Aorta (tissue), 5 donors: ENCODE results near the gene TFAP2E. TPM values are rescaled to one million over a fixed set of nuclear protein-coding genes. Genes with fewer than 3 reads are reported as not detected.
A peak's percentile ranks its signal among the peaks of the same experiment; 100 is the strongest.
"Not testable (repeated sequence)": the region's sequence is repeated elsewhere in the genome, so short reads cannot be mapped to it uniquely, and the experiment has no call there.

Source experiments
- ATAC-seq: fragments of 200-7000 bp; cut with Tn5 transposase; one replicate; pipeline ENCODE4 v1.9.1; 2022; ENCODE audit warnings: moderate library complexity; ENCODE audit not compliant: low FRiP score
- DNase-seq, 2 donors: peaks; one replicate each; pipeline ENCODE4 v3.0.0-alpha.2; 2020
- H3K27ac ChIP-seq, 2 donors: one replicate each; pipeline ENCODE4 v1.5.1; 2013; ENCODE audit warnings: low read length in 2 of 2, mild to moderate bottlenecking in 2 of 2, moderate library complexity in 2 of 2, control low read depth in 1 of 2, inconsistent platforms in 1 of 2, low read depth in 1 of 2
- H3K27me3 ChIP-seq, 2 donors: one replicate each; pipeline ENCODE4 v1.6.1; 2013; ENCODE audit warnings: control low read depth in 1 of 2, low read length in 1 of 2, mild to moderate bottlenecking in 1 of 2, moderate library complexity in 1 of 2; ENCODE audit not compliant: insufficient read depth in 2 of 2, control insufficient read depth in 1 of 2
- H3K36me3 ChIP-seq, 2 donors: one replicate each; pipeline ENCODE4 v1.6.1; 2013; ENCODE audit warnings: control low read depth in 1 of 2, low read length in 1 of 2, mild to moderate bottlenecking in 1 of 2; ENCODE audit not compliant: insufficient read depth in 2 of 2, control insufficient read depth in 1 of 2
- H3K4me1 ChIP-seq, 2 donors: one replicate each; pipeline ENCODE4 v1.6.1; 2013; ENCODE audit warnings: low read length in 2 of 2, control low read depth in 1 of 2, mild to moderate bottlenecking in 1 of 2, moderate library complexity in 1 of 2; ENCODE audit not compliant: insufficient read depth in 2 of 2, control insufficient read depth in 1 of 2
- H3K4me3 ChIP-seq, 2 donors: one replicate each; pipeline ENCODE4 v1.5.1; 2013; ENCODE audit warnings: low read length in 2 of 2, control low read depth in 1 of 2, mild to moderate bottlenecking in 1 of 2
- H3K9me3 ChIP-seq: one replicate; pipeline ENCODE4 v1.6.1; 2013; ENCODE audit warnings: mild to moderate bottlenecking, low read length; ENCODE audit not compliant: control insufficient read depth
- WGBS, 2 donors: extraction: QIAGEN DNeasy Blood & Tissue Kit; methylation state at CpG; one replicate each; pipeline ENCODE4 v1.1.7; 2013; 5-methylcytosine and 5-hydroxymethylcytosine counted together
- intact Hi-C, 2 donors: fragments of 100-400 bp; cut with DNase I; formaldehyde crosslinking; loops; one replicate each; pipeline versions ENCODE4 v1.14.2 to v1.15.0; 2022
- polyA plus RNA-seq, 2 donors: library from polyadenylated mRNA; stranded (reverse); fragments of 200-250 nt; gene quantifications; one replicate each; pipeline ENCODE4 v1.2.3, GENCODE V29; 2013
- total RNA-seq, 2 donors: library from RNA; stranded (reverse); fragmentation: NEBNext Ultra II Directional; extraction: Animal tissue kit (Norgen Biotek cat#: 25700); gene quantifications; one replicate each; pipeline ENCODE4 v1.2.1, GENCODE V29; 2021
- donor health status: healthy with polysubstance abuse.
- donor health status: Bipolar disorder and iron deficiency.
- donor health status: DM: no; HTN: no; CAD: no.
- donor health status: DM: no; HTN: no; CAD: no.
- donor health status: DM: yes; HTN: yes; CAD: no.

Gene TFAP2E
- total and polyA plus RNA-seq, 4 donors = 0.71 to 1.1 (median 1.0) TPM; not detected in 1

DNA sequence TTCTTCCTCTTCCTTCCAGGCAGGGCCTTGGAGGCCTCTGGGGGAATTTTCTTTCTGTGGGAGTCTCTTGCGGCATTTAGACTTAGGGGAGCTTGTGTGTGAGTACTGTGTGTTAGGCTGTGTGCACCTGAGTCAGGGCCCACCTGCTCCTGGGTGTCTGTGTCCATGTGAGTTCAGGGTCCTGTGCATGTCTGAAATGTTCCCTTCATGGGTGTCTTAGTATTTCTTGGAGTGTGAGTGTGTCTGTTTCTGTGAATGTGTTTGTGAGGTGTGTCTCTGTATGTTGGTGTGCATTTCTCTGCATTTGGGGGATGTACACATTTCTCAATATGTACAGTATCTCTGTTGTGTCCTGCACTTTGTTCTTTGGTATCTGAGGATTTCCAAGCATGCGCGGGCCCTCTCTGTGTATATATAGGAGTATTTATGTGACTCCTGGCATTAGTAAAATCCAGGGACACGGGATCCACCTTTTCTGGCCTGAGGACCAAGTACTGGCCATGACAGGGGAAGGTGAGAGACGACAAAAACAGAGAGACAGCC is 2.4 kb downstream of the TFAP2E start:
- Histone ChIP-seq H3K27ac (no peak overlapping the region), H3K4me3 (no peak overlapping the region), H3K9me3 (no peaks in the 10 kb centered on the region), H3K27me3 (no peaks in the 10 kb centered on the region), H3K36me3 (no peaks in the 10 kb centered on the region), H3K4me1 (no peaks in the 10 kb centered on the region)
- ATAC-seq (no peak), DNase-seq (no peak)
- intact Hi-C loops = no loop called here
- WGBS, 2 donors = 96% methylated on average over 5 of the region's 5 CpGs

DNA sequence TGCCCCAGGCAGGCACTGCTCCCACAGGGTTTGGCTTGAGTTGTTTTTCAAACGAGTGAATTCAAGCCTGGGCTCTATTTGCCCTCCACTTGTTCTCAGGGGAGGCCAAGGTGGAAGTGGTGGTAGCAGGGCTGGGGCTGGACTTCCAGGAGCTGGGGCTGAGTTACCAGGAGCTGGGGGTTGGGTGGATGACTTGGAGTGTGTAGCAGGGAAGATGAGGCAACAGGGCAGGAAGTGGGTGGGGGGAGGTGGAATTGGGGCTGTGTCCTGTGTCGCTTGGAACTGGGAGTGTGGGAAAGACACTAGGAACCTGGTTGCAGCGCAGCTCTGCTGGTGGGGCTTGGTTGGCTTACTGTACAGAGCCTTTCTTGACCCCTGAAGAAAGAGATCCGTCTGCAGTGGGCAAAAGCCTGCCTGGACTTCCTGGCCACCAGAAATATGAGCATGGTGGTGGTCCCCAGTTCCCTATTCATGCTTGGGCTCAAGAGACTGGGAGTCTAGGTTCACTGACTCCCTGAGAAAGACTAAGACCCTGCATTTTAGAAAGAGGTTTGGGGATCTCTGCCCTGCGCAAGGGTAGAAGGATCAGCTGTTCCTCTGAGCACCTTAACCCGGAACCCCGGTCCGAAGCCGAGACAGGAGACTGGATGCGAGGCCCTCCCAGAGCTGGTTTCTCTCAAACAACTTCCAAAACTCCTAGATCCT is 3.1 kb downstream of the TFAP2E start:
- intact Hi-C loops = no loop called here
- no peaks in the 10 kb centered on the region for H3K27me3 ChIP-seq

DNA sequence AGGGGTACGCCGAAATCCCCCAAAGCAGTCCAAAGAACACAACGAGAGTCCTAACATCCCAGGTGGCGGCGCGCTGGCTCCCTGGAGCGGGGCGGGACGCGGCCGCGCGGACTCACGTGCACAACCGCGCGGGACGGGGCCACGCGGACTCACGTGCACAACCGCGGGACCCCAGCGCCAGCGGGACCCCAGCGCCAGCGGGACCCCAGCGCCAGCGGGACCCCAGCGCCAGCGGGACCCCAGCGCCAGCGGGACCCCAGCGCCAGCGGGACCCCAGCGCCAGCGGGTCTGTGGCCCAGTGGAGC is 3.6 kb downstream of the TFAP2E start:
- ATAC-seq, H3K4me1 ChIP-seq, H3K27ac ChIP-seq, H3K27me3 ChIP-seq, H3K36me3 ChIP-seq, H3K9me3 ChIP-seq, intact Hi-C loops, H3K4me3 ChIP-seq, DNase-seq: not testable (repeated sequence)
- 14 to 22% methylated on average over 35 to 37 of the region's 37 CpGs for WGBS, 2 donors

More for the DNA sequence above, 3.1 kb downstream of the TFAP2E start:
- Histone ChIP-seq H3K9me3 (no peaks in the 10 kb centered on the region), H3K4me1 (no peaks in the 10 kb centered on the region), H3K4me3 (no peak overlapping the region), H3K27ac (no peak overlapping the region), H3K36me3 (no peaks in the 10 kb centered on the region)
- ATAC-seq = no peak
- DNase-seq = peak in 1 of 2 donors; percentile 55
- WGBS, 2 donors = 81 to 82% methylated on average over 10 of the region's 10 CpGs

DNA sequence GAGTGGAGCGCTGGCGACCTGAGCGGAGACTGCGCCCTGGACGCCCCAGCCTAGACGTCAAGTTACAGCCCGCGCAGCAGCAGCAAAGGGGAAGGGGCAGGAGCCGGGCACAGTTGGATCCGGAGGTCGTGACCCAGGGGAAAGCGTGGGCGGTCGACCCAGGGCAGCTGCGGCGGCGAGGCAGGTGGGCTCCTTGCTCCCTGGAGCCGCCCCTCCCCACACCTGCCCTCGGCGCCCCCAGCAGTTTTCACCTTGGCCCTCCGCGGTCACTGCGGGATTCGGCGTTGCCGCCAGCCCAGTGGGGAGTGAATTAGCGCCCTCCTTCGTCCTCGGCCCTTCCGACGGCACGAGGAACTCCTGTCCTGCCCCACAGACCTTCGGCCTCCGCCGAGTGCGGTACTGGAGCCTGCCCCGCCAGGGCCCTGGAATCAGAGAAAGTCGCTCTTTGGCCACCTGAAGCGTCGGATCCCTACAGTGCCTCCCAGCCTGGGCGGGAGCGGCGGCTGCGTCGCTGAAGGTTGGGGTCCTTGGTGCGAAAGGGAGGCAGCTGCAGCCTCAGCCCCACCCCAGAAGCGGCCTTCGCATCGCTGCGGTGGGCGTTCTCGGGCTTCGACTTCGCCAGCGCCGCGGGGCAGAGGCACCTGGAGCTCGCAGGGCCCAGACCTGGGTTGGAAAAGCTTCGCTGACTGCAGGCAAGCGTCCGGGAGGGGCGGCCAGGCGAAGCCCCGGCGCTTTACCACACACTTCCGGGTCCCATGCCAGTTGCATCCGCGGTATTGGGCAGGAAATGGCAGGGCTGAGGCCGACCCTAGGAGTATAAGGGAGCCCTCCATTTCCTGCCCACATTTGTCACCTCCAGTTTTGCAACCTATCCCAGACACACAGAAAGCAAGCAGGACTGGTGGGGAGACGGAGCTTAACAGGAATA is 4.2 kb downstream of the TFAP2E start:
- no peaks in the 10 kb centered on the region for H3K9me3 ChIP-seq
- WGBS, 2 donors = 7 to 8% methylated on average over 70 of the region's 70 CpGs
- intact Hi-C loops = no loop called here
- no peak overlapping the region for H3K27ac ChIP-seq
- peak; percentile 80 for DNase-seq
- peak; percentile 64 for ATAC-seq
- H3K4me1 ChIP-seq = no peaks in the 10 kb centered on the region
- H3K4me3 ChIP-seq = peak overlapping the region; percentile 3 to 35
- no peaks in the 10 kb centered on the region for H3K27me3 ChIP-seq
- no peaks in the 10 kb centered on the region for H3K36me3 ChIP-seq

DNA sequence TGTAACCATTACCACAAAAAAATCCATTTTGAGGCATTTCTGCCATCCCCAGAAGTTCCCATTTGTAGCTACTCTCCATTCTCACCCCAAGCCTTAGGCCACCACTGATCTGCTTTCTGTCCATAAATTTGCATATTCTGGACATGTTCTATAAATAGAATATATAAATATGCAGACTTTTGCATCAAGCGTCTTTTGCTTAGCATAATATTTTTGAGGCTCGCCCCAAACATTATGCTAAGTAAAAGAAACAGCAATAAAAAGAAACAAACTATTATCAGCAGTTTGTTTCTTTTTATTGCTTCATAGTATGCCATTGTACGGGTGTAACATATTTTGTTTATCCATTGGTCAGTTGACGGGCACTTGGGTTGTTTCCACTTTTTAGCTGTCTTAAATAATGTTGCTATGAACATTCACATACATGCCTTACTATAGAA is 7.9 kb downstream of the TFAP2E start:
- 66 to 70% methylated on average over 4 of the region's 4 CpGs for WGBS, 2 donors
- H3K9me3 ChIP-seq = no peaks in the 10 kb centered on the region
- H3K27me3 ChIP-seq = no peaks in the 10 kb centered on the region
- no peak overlapping the region for H3K4me3 ChIP-seq
- intact Hi-C loops = no loop called here
- ATAC-seq (no peak), DNase-seq (no peak)
- H3K36me3 ChIP-seq = no peaks in the 10 kb centered on the region
- no peak overlapping the region for H3K27ac ChIP-seq
- no peaks in the 10 kb centered on the region for H3K4me1 ChIP-seq

DNA sequence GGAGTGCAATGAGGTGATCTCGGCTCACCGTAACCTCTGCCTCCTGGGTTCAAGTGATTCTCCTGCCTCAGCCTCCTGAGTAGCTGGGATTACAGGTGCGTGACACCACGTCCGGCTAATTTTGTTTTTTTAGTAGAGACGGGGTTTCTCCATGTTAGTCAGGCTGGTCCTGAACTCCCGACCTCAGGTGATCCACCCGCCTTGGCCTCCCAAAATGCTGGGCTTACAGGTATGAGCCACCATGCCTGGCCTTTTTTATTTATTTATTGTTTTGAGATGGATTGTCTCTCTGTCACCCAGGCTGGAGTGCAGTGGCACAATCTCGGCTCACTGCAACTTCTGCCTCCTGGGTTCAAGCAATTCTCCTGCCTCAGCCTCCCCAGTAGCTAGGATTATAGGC is 8.5 kb downstream of the TFAP2E start:
- H3K4me1 ChIP-seq, H3K27me3 ChIP-seq, H3K4me3 ChIP-seq, intact Hi-C loops, H3K36me3 ChIP-seq, H3K27ac ChIP-seq, H3K9me3 ChIP-seq, ATAC-seq: not testable (repeated sequence)
- WGBS, 2 donors = 95 to 96% methylated on average over 9 of the region's 9 CpGs
- DNase-seq = peak in 1 of 2 donors; percentile 19

DNA sequence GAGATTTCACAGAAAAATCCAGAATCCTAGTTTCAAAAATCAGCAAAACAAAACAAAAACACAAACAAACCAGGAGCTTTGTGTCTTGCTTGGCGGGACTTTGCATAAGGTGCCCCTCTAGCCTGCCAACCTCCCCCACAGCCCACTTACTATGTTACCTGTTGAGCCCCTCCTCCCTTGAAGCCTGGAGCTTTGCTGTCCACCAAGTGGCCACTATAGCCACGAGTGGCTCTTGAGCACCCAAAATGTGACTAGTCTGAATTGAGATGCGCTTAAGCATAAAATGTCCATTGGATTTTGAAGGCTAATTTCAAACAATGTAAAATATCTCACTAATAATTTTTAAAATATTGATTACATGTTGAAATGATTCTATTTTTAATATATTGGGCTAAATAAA is 12.2 kb downstream of the TFAP2E start:
- H3K27ac ChIP-seq = no peak overlapping the region
- no peaks in the 10 kb centered on the region for H3K36me3 ChIP-seq
- 91 to 95% methylated on average over 3 of the region's 3 CpGs for WGBS, 2 donors
- no peaks in the 10 kb centered on the region for H3K27me3 ChIP-seq
- no peaks in the 10 kb centered on the region for H3K9me3 ChIP-seq
- no peak overlapping the region for H3K4me3 ChIP-seq
- ATAC-seq = no peak
- intact Hi-C loops = no loop called here
- DNase-seq = no peak
- H3K4me1 ChIP-seq = no peaks in the 10 kb centered on the region

DNA sequence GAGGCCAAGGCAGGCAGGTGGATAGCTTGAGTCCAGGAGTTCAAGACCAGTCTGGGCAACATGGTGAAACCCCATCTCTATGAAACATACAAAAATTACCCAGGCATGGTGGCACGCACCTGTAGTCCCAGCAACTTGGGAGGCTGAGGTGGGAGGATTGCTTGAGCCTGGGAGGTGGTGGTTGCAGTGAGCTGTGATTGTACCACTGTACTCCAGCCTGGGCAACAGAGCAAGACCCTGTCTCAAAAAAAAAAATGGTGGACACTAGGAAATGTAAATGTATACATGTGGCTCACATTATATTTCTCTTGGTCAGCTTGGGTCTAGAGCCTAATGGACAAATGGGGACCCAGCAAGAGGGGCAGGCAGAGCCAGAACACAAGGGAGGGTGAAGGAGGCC is 12.7 kb downstream of the TFAP2E start:
- intact Hi-C loops, H3K4me3 ChIP-seq, H3K36me3 ChIP-seq, H3K4me1 ChIP-seq, H3K27ac ChIP-seq, H3K9me3 ChIP-seq, H3K27me3 ChIP-seq, DNase-seq, ATAC-seq: not testable (repeated sequence)
- WGBS, 2 donors = 99 to 100% methylated on average over 1 of the region's 1 CpG
